ENCODE measurements around the gene DNMBP.

GRCh38 chr10:100014071-100014762 lies 4.5 kb upstream of the DNMBP start:
- no peak for TF ChIP-seq EP300 (IDR thresholded peaks at IDR 0.05; ENCODE audit: borderline replicate concordance)
- no peak for TF ChIP-seq ZBTB7A (IDR thresholded peaks at IDR 0.05; ENCODE audit: low read depth)
- no peak for TF ChIP-seq TAF1 (IDR thresholded peaks at IDR 0.05; ENCODE audit: low read depth)
- TF ChIP-seq MAX (IDR thresholded peaks at IDR 0.05), result no peak
- TF ChIP-seq, protein P1, sequence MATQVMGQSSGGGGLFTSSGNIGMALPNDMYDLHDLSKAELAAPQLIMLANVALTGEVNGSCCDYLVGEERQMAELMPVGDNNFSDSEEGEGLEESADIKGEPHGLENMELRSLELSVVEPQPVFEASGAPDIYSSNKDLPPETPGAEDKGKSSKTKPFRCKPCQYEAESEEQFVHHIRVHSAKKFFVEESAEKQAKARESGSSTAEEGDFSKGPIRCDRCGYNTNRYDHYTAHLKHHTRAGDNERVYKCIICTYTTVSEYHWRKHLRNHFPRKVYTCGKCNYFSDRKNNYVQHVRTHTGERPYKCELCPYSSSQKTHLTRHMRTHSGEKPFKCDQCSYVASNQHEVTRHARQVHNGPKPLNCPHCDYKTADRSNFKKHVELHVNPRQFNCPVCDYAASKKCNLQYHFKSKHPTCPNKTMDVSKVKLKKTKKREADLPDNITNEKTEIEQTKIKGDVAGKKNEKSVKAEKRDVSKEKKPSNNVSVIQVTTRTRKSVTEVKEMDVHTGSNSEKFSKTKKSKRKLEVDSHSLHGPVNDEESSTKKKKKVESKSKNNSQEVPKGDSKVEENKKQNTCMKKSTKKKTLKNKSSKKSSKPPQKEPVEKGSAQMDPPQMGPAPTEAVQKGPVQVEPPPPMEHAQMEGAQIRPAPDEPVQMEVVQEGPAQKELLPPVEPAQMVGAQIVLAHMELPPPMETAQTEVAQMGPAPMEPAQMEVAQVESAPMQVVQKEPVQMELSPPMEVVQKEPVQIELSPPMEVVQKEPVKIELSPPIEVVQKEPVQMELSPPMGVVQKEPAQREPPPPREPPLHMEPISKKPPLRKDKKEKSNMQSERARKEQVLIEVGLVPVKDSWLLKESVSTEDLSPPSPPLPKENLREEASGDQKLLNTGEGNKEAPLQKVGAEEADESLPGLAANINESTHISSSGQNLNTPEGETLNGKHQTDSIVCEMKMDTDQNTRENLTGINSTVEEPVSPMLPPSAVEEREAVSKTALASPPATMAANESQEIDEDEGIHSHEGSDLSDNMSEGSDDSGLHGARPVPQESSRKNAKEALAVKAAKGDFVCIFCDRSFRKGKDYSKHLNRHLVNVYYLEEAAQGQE (IDR thresholded peaks at IDR 0.05; ENCODE audit: low read depth), result no peak

Measured in Ishikawa (cell line).